Thyroid gland (tissue), 4 donors: Measurements from ENCODE around the gene CD38.

Experiments used
- CTCF ChIP-seq, 6 experiments: fragments of 200-600 bp in 3 of 6; fragments of 450-650 bp in 3 of 6; sonication (generic) in 3 of 6; IDR thresholded peaks; one replicate each; pipeline ENCODE4 v1.5.1; 2016 to 2019; ENCODE audit warnings: antibody characterized with exemption in 6 of 6, mild to moderate bottlenecking in 2 of 6, inconsistent platforms in 1 of 6, moderate library complexity in 1 of 6
- POLR2A ChIP-seq, 2 donors: fragments of 450-650 bp; IDR thresholded peaks; one replicate each; pipeline ENCODE4 v1.6.1; 2017; ENCODE audit warnings: antibody characterized with exemption in 2 of 2, mild to moderate bottlenecking in 2 of 2, moderate library complexity in 1 of 2

GRCh38 chr4:15894393-15894792, 116.3 kb downstream of the CD38 start:
- TF ChIP-seq CTCF (IDR thresholded peaks at IDR 0.05), result no peak
- TF ChIP-seq POLR2A (IDR thresholded peaks at IDR 0.05), result no peak
